ENCODE results near the gene SDHA.
"Not testable (repeated sequence)": the region's sequence is repeated elsewhere in the genome, so short reads cannot be mapped to it uniquely, and the experiment has no call there.

The SDHA gene

GRCh38 chr5:186091-187041 is 31.8 kb upstream of the SDHA start:
- no peak for DNase-seq

GRCh38 chr5:187042-187431 is 31.1 kb upstream of the SDHA start:
- no peak for DNase-seq

- no peak for DNase-seq
These were observed 30.3 kb upstream of the SDHA start for GRCh38 chr5:187617-188451.

GRCh38 chr5:188488-189481 is 29.3 kb upstream of the SDHA start:
- DNase-seq = peak; percentile 82

GRCh38 chr5:189486-189885 is 28.6 kb upstream of the SDHA start:
- no peak for DNase-seq

GRCh38 chr5:189976-190365 is 28.1 kb upstream of the SDHA start:
- DNase-seq = no peak

GRCh38 chr5:190366-191035 is 27.6 kb upstream of the SDHA start:
- DNase-seq = no peak

GRCh38 chr5:191036-191948 is 26.8 kb upstream of the SDHA start, which contains the start of gene LRRC14B:
TSS of gene LRRC14B (plus strand) at chr5:191495. CDS start at chr5:191539, 44 bp downstream.
- DNase-seq = no peak

GRCh38 chr5:191949-192690 is 26.0 kb upstream of the SDHA start:
- no peak for DNase-seq

- DNase-seq = no peak
These were observed 25.5 kb upstream of the SDHA start for GRCh38 chr5:192691-192969.

GRCh38 chr5:192970-193831 is 24.9 kb upstream of the SDHA start:
- DNase-seq = no peak

GRCh38 chr5:194102-194501 is 24.0 kb upstream of the SDHA start:
- no peak for DNase-seq

- no peak for DNase-seq
These were observed 23.4 kb upstream of the SDHA start for GRCh38 chr5:194603-195209.

- no peak for DNase-seq
These were observed 22.5 kb upstream of the SDHA start for GRCh38 chr5:195401-196160.

GRCh38 chr5:196350-196749 is 21.8 kb upstream of the SDHA start:
- DNase-seq = no peak

- not testable (repeated sequence) for DNase-seq
These were observed 21.1 kb upstream of the SDHA start for GRCh38 chr5:197031-197430.

GRCh38 chr5:197892-198489 is 20.1 kb upstream of the SDHA start:
- DNase-seq = no peak

Measured in fibroblast of skin of back (primary cell).